GM08714 (cell line): ENCODE measurements around the gene ATRAID.
"Not testable (repeated sequence)": the region's sequence is repeated elsewhere in the genome, so short reads cannot be mapped to it uniquely, and the experiment has no call there.

Experiments
- H3K4me3 ChIP-seq: fragments of 200-500 bp; sonication (Bioruptor generic); 2 replicates; pipeline ENCODE4 v1.5.1; 2014; ENCODE audit warnings: mild to moderate bottlenecking, low read length, inconsistent platforms
- ZNF274 ChIP-seq: IDR thresholded peaks from 2 replicates; pipeline ENCODE4 v1.6.1; 2012; ENCODE audit warnings: mild to moderate bottlenecking, low read depth, low read length

Gene ATRAID, protein sequence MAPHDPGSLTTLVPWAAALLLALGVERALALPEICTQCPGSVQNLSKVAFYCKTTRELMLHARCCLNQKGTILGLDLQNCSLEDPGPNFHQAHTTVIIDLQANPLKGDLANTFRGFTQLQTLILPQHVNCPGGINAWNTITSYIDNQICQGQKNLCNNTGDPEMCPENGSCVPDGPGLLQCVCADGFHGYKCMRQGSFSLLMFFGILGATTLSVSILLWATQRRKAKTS

DNA sequence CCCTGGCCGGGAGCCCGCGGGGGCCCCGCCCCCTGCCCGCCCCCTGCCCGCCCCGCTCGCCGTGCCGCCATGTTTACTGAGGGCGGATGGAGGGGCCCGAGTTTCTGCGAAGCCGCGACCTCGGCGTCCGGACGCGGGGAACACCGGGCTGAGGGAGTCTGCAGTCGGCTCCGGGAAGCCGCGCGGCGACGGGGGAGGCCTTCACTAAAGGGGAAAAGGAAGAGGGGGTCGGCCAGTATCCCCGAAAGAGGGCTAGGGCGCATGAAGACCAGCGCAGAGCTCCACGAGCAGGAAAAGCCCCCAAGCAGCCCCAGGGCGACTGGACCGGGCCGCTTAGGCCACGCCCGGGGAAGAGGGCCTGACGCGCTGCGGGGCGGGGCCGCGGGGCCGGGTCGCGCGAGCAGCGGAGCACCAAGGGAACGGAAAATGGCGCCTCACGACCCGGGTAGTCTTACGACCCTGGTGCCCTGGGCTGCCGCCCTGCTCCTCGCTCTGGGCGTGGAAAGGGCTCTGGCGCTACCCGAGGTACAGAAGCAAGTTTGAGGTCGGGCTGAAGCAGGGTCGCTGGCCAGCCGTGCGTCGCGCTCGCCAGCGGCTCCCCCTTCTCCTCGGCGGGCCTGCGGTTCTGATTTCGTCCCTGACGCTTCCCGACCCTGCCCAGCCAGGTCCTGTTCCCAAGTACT, at the start of gene ATRAID, which contains the start of gene SLC5A6:
TSS of gene ATRAID (plus strand) at position 99 of the 683 bp plus-strand sequence. CDS start at position 427, 328 bp downstream.
TSS of gene SLC5A6 (minus strand) at position 326 of the 683 bp plus-strand sequence. CDS start 4,618 bp downstream, outside the sequence.
- no peak for TF ChIP-seq ZNF274
- H3K4me3 ChIP-seq, result peak within 1 kb of the TSS; percentile 97

DNA sequence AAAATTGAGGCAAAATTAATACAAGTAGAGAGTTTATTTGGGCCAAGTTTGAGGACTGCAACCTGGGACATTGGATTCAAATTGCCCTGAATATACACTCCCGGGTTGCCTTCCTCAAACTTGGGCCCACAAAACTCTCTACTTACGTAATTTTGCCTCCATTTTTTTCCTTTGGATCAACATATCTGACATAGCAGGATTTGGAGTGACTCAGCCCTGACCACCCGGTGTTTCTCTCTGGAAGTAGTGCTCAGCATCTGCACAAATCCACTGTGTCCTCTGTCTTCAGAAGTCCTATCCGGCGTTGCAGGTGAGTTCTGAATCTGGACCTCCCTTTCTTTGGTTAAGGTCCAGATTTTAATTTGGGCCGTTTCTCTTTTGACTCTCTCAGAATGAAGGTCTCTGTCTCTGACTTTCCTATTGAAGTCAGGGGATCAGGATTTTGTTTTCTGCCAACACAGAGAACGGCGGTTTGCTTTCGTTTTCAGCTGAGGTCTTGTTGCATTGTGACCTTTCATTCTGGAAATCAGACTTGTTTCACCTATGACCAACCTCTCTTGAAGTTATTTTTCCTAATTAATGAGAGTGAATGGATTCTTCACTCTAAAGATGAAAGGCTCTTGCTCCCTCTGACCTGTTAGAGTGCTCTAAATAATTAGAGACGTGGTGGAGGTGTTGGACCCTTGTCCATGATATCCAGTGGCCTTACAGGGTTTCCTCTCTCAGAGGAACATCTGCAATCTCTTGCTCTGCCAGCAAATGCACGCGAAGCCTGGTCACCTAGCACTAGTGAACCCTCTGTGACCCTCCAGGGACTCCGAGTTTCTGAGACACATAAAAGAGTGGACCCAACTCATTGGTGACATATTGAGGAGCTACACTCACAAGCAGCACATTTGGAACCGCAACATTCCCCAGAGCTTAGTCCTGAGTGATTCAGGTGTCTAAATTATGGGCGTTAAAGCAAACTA, 49.4 kb upstream of the ATRAID start:
- no peak for TF ChIP-seq ZNF274
- H3K4me3 ChIP-seq, result no peak overlapping the region

DNA sequence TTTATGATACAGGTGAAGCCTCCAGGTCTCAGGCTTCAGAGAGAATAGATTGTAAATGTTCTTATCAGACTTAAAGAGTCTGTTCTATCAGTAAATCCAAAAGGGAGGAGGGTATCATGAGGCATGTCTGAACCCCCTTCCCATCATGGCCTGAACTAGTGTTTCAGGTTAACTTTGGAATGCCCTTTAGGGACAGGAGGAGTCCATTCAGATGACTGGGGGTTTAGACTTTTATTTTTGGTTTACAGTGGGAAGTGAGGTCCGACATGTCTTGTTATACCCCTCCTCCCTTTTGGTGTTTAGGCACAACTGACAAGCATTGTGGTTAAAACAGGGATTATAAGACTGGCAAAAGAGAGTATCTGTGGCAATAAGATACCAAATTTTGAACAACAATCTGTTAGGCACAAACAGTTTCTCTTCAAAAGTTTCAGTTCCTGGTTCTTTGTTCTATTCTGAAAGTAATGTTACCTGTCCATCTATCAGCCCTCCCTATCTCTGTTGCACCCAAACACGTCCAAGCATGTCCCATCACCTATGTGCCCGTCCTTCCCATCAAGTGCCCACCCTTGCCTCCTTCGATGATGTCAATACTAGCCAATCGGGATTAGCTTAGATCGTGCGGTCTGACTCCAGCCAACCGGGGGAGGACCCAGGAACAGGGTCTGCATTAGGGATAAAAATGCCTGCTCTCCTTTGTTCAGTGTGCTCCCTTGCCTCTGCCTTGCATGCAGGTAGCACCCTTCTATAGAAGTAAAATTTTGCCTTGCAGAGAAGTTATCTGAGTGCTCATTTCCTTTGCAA, 46.7 kb upstream of the ATRAID start:
- TF ChIP-seq ZNF274, result no peak
- no peak overlapping the region for H3K4me3 ChIP-seq

DNA sequence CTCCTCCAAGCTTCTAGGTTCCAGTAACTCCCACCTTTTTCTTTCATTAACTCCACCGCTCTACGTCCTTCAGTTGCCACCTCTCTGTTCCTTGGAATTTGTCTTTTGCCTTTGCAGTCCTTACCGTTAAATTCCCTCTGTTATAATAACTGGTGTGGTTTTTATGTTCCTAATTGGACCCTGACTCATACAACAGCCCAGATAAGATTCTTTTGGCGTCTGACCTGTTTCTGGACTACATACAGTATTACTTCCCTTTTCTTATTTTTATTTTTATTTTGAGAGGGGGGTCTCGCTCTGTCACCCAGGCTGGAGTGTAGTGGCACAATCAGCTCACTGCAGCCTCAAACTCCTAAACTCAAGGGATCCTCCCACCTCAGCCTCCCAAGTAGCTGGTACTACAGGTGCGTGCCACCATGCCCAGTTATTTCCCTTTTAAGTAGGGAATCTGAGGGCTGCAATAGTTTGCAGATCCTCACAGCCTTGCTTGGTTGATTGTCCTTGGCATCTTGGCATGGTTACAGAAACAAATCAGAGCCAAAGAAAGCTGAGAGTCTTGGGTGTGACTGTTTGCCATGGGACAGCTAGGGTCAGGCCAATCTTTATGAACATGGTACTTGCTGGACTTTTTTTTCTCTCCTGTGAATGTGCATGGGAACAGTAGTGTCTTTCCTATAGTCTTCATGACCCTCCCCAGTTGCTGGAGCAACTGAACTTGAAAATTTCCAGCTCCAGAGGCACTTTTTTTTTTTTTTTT, 41.1 kb upstream of the ATRAID start:
- no peak overlapping the region for H3K4me3 ChIP-seq
- no peak for TF ChIP-seq ZNF274

DNA sequence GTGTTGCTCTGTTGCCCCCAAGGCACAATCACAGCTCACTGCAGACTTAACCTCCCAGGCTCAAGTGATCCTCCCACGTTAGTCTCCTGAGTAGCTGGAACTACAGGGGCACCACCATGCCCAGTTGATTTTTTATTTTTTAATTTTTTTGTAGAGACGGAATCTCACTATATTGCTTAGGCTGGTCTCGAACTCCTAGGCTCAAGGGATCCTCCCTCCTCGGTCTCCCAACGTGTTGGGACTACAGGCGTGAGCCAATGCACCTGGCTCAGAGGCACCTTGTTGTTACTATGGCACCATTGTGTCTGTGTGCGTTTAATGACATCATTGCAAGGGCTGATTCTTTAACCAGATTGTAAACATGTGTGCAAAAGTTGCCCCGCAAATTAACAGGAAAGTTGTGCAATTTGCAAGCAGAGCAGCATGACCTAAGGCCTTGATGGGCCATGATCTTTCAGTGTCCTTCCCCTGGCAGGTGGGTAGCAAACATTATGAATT, 40.4 kb upstream of the ATRAID start:
- no peak for TF ChIP-seq ZNF274
- H3K4me3 ChIP-seq, result no peak overlapping the region

DNA sequence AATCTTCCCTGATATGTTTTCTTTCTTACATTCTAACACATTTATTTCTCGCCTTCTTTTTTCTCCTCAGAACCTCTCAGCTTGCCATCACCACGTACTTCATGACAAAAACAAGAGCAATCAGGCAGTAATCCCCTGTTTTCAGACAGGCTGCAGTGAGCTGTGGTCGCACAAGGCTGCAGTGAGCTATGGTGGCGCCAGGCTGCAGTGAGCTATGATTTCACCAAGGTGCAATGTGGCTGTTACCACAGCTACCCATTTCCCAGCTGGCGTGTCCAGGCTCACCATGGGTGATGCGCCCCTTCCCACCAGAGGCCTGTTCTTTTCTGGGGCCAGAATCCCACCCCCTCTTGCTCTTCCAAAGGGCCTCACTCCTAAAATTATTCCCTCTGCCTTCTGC, 37.2 kb upstream of the ATRAID start:
- no peak overlapping the region for H3K4me3 ChIP-seq
- no peak for TF ChIP-seq ZNF274

DNA sequence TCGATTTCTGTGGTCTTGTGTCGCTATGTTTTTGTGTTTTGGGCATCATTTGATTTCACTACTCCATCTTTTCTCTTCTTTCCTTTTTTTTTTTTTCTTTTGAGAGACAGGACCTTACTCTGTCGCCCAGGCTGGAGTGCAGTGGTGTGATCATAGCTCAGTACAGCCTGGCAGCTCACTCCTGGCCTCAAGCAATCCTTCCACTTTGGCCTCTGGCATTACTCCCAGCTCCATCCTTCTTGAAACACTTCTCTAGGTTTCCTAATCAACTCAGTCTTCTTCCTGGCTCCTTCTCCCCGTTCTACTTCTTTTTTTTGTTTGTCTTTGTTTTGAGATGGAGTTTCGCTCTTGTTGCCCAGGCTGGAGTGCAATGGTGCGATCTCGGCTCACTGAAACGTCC, 36.5 kb upstream of the ATRAID start:
- H3K4me3 ChIP-seq, result no peak overlapping the region
- no peak for TF ChIP-seq ZNF274

DNA sequence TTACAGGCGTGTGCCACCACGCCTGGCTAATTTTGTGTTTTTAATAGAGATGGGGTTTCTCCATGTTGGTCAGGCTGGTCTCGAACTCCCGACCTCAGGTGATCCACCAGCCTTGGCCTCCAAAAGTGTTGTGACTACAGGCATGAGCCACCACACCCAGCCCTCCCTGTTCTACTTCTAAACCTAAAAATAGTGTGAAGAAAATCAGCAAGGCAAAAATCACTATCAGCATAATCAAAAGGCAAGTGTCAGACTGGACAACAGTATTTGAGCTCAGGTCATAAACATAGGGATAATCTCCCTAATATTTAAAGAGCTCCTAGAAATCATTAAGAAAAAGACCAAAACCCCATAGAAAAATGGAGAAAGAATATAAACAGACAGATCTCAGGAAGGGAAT, 36.1 kb upstream of the ATRAID start:
- H3K4me3 ChIP-seq, result not testable (repeated sequence)

DNA sequence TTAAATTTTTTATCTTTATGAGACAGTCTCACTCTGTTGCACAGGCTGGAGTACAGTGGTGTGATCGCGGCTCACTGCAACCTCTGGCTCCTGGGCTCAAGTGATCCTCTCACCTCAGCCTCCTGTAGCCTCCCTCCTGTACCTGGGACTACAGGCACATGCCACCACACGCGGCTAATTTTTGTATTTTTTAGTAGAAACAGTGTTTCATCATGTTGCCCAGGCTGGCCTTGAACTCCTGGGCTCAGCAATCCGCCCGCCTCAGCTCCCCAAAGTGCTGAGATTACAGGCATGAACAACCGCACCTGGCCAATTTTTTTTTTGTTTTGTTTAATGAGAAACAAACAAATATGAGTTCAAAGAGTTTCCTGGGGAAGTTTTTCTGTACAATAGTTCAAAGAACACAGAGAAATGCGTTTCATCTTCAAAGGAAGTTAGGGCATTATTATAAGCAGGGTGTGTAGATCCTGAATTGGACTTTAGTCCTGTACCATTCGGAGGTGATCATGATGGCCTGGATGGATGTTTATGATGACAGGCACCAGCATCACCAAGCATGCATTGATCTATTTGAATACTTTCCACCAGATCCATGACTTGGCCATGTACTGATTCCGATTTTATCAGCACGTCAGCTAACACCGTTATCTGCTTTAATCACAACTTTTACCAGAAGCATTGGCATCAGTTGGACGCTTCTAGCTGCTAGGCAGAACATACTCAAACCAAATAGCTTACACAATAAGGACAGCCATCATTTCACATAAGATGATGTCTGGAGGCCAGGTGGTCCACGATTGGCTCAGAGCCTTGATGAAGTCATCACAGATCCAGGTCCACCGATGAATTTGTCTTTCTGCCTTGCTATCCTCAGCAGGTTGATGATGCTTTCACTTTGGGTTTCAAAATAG, 34.1 kb upstream of the ATRAID start:
- no peak overlapping the region for H3K4me3 ChIP-seq

DNA sequence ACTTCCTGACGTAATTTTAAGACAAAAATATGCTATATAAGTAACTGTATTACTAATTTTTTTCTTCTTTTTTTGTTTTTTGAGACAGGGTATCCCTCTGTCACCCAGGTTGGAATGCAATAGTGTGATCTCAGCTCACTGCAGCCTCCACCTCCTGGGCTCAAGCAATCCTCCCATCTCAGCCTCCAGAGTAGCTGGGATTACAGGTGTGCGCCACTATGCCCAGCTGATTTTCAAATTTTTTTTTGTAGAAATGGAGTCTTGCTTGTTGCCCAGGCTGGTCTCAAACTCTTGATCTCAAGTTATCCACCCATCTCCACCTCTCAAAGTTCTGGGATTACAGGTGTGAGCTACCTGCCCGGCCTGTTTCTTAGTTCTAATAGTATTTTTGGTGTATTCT, 33.4 kb upstream of the ATRAID start:
- H3K4me3 ChIP-seq, result no peak overlapping the region
- no peak for TF ChIP-seq ZNF274

More for the DNA sequence above, 34.1 kb upstream of the ATRAID start:
- TF ChIP-seq ZNF274, result no peak

DNA sequence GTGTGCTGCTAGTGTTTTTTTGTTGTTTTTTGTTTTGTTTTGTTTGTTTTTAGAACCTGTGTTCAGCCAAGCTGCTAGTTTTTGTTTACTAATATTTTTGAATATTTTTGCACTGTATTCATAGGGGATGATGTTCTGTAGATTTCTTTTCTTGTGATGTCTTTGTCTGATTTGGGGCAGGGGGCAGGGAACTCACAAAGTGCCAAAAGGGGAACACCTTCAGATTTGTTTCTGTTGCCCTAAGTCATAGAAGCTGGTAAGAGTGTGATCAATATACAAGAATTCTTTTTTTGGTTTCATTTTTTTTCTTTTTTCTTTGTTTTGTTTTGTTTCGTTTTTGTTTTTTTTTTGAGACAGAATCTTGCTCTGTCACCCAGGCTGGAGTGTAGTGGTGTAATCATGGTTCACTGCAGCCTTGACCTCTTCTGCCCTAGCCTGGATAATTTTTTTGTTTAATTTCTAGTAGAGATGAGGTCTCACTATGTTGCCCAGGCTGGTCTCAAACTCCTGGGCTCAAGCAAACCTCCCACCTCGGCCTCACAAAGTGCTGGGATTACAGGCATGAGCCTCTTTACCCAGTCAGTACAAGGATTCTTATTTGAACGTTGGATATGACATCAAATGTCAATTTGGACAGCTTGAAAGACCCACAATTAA, 32.4 kb upstream of the ATRAID start:
- no peak for TF ChIP-seq ZNF274
- no peak overlapping the region for H3K4me3 ChIP-seq
